ENCODE results near the gene JARID2.
"Not testable (repeated sequence)": the region's sequence is repeated elsewhere in the genome, so short reads cannot be mapped to it uniquely, and the experiment has no call there.

Gene JARID2

DNA sequence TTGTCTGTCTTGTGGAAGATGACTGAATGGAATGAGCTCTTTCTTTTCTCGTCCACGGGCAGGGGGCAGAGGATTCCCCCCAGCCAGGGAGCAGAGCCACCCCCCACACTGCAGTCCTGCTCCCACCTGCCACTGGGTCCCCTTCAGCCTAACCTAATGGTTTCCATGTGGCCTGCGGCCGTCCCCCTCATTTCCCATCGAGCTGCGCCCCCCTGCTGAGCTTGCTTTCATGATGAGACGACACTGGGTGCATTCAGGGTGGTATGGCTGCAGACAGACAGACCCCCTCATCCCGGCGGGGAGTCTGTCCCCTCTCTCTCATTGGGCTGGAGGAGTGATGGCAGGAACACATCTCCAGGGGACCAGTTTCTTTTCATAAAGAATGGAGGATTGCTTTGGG, 276.2 kb downstream of the JARID2 start:
- no peak for DNase-seq (ENCODE audit: low read depth)

- DNase-seq (ENCODE audit: low read depth) = no peak
Measured at GRCh38 chr6:15522427-15522826, 276.6 kb downstream of the JARID2 start.

- no peak for DNase-seq (ENCODE audit: low read depth)
Measured at GRCh38 chr6:15522856-15523529, 277.1 kb downstream of the JARID2 start.

- no peak for DNase-seq (ENCODE audit: low read depth)
Measured at GRCh38 chr6:15523679-15524630, 278.1 kb downstream of the JARID2 start.

DNA sequence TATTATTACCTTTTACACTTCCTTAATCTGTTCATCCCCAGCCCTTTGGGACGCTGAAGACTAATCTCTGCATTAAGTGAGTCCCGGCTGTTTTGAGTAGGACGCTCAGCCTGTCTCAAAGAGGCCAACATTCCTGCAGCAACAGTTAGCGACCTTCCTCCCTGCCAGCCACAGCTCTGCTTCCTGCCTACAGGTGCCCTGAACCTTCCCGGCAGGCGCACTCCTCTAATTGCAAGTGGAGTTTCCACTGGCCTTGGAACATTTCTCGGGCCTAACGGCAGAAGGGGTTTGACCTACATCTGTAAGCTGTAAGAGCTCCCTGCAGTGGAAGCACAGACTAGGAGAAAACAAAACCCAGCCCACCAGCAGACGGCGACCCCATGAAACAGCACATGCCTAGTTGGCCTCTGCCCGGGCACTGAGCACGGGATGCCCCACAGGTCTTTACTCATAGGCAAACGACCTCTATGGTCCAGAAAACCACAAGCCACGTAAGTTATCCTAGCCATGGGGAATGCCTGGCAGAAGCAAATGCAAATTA, 279.1 kb downstream of the JARID2 start:
- DNase-seq (ENCODE audit: low read depth) = no peak

DNA sequence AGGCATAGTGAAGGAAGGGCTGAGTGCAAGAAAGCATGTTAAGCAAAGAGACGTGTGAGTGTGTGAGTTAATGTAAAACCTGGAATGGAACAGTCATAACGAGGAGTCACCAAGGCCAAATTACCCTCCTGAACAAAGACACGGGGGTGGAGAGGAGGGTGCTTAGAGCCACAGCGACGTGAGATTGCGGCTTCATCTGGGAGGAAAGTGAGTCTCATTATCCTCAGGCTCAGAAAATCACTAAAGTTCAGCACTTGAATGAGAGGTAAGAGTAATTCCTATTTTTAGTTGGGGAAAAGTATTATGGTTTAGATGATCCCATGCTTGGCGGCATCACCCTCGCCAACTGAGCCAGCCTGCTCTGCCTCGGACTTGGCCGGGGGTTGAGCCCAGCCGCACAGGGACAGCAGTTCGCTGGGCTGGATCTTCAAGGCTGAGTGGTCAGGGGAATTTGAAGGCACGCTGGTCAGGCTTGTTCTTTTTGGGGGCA, 280.4 kb downstream of the JARID2 start:
- no peak for DNase-seq (ENCODE audit: low read depth)

- DNase-seq (ENCODE audit: low read depth) = peak; percentile 42
Measured at GRCh38 chr6:15527838-15528617, 282.2 kb downstream of the JARID2 start.

GRCh38 chr6:15528870-15529269, 283.0 kb downstream of the JARID2 start:
- no peak for DNase-seq (ENCODE audit: low read depth)

- no peak for DNase-seq (ENCODE audit: low read depth)
Measured at GRCh38 chr6:15530411-15530810, 284.5 kb downstream of the JARID2 start.

GRCh38 chr6:15531973-15532372, 286.1 kb downstream of the JARID2 start:
- DNase-seq (ENCODE audit: low read depth) = no peak

- DNase-seq (ENCODE audit: low read depth) = no peak
Measured at GRCh38 chr6:15533379-15534026, 287.6 kb downstream of the JARID2 start.

- DNase-seq (ENCODE audit: low read depth) = no peak
Measured at GRCh38 chr6:15534974-15535373, 289.1 kb downstream of the JARID2 start.

DNA sequence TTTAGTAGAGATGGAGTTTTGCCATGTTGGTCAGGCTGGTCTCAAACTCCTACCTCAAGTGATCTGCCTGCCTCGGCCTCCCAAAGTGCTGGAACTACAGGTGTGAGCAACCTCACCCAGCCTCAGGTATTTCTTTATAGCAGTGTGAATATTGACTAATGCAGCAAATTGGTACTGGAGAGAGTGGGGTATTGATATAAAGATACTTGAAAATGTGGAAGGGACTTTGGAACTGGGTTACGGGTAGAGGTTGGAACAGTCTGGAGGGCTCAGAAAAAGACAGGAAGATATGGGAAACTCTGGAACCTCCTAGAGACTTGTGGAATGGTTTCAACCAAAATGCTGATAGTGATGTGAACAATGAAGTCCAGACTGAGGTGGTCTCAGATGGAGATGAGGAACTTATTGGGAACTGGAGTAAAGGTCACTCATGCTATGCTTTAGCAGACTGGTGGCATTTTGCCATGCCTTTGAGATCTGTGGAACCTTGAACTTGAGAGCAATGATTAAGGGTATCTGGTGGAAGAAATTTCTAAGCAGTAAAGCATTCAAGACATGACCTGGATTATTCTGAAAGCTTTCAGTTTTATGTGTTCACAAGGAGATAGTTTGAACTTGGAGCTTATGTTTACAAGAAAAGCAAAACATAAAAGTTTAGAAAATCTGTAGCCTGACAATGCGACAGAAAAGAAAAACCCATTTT, 289.8 kb downstream of the JARID2 start:
- DNase-seq (ENCODE audit: low read depth) = peak; percentile 8

DNA sequence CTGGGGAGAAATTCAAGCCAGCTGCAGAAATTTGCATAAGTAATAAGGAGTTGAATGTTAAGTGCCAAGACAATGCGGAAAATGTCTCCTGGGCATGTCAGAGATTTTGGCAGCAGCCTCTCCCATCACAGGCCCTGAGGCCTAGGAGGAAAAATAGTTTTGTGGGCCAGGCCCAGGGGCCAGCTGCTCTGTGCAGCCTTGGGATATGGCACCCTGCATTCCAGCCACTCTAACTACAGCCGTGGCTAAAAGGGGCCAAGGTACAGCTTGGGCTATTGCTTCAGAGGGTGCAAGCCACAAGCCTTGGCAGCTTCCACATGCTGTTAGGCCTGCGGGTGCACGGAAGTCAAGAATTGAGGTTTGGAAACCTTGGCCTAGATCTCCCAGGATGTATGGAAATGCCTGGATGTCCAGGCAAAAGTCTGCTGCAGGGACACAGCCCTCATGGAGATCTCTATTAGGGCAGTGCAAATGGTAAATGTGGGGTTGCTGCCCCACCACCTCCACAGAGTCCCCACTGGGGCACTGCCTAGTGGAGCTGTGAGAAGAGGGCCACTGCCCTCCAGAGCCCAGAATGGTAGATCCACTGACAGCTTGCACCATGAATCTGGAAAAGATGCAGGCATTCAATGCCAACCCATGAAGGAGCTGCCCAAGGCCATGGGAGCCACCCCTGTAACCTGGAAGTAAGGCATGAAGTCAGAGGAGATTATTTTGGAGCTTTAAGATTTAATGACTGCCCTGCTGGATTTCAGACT, 290.5 kb downstream of the JARID2 start:
- no peak for DNase-seq (ENCODE audit: low read depth)

DNA sequence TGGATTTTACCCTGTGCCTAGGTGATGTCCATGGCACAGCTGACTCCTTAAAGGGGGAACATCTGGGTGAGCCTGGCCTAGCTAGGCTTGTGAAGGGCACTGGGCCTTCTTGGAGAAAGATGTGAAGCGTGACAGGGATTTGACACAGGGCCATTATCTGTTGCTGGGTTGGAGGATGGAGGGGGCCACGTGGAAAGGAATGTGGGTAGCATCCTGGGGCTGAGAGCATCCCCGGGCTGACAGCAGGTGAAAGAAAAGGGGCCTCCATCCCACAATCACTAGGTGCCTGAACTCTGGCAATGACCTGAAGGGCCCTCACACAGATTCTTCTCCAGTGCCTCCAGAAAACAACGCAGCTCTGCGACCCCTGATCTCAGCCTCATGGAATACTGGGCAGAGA, 292.2 kb downstream of the JARID2 start:
- DNase-seq (ENCODE audit: low read depth) = no peak

DNA sequence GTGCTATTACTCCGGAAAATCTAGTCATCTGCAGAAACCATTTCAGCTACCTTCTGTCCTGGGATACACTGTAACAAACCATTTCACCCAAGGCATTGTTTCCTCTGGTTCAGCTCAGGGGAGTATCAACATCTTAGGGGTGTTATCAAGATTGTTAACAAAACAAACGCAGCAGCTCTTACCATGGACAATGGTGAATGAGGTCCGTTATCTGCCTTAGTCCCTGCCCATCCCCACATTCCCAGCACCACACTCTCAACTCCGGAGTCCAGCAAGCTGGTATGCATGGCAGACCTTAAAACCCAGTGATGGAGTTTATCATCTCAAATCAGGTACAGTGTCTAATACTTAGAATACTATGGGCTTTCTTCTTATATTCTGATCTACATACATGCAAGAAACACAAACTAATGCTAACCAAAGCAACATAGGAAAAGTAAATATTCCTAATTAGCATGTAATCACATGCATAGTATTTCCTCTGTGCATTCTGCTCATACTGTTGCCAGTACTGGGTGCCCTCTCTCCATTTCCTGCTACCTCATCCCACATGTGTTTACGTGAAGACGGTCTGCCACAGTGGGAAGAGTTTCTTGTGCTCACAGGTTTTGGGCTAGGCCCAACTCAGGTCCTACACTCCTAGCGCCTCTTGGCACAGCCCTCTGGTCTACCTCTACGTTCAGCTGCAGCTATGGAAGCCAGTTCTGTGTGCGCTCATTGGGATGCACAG, 293.1 kb downstream of the JARID2 start:
- DNase-seq (ENCODE audit: low read depth) = no peak

GRCh38 chr6:15539722-15540270, 293.9 kb downstream of the JARID2 start:
- peak; percentile 36 for DNase-seq (ENCODE audit: low read depth)

- DNase-seq (ENCODE audit: low read depth) = not testable (repeated sequence)
Measured at GRCh38 chr6:15543332-15543917, 297.6 kb downstream of the JARID2 start.

Data from iris pigment epithelial cell (primary cell).